Spinal cord (tissue), 10 donors: Measurements from ENCODE around the gene MIF4GD. TPM values are rescaled to one million over a fixed set of nuclear protein-coding genes. Genes with fewer than 3 reads are reported as not detected.

Experiments used
- DNase-seq, 6 donors: peaks; one replicate each; pipeline versions ENCODE4 v3.0.0 to v3.0.0-alpha.2; 2013 to 2015; ENCODE audit warnings: low spot score in 6 of 6, low read depth in 4 of 6
- H3K27ac ChIP-seq: one replicate; pipeline ENCODE4 v1.5.1; 2013; ENCODE audit warnings: low read depth, low read length, control low read depth
- H3K27me3 ChIP-seq: one replicate; pipeline ENCODE4 v1.6.1; 2013; ENCODE audit warnings: low read length; ENCODE audit not compliant: control insufficient read depth, insufficient read depth
- H3K36me3 ChIP-seq: one replicate; pipeline ENCODE4 v1.6.1; 2013; ENCODE audit warnings: low read length; ENCODE audit not compliant: control insufficient read depth, insufficient read depth
- H3K4me1 ChIP-seq: one replicate; pipeline ENCODE4 v1.6.1; 2013; ENCODE audit warnings: low read length; ENCODE audit not compliant: control insufficient read depth, insufficient read depth
- H3K4me3 ChIP-seq: one replicate; pipeline ENCODE4 v1.5.1; 2013; ENCODE audit warnings: low read depth, low read length, control low read depth
- H3K9me3 ChIP-seq: one replicate; pipeline ENCODE4 v1.6.1; 2013; ENCODE audit warnings: low read length; ENCODE audit not compliant: control insufficient read depth, insufficient read depth
- WGBS: methylation state at CpG from one replicate; pipeline ENCODE4 v1.1.5; 2013; ENCODE audit warnings: missing lambda C conversion rate; ENCODE audit not compliant: insufficient coverage; 5-methylcytosine and 5-hydroxymethylcytosine counted together
- long read RNA-seq, 4 donors: transcript quantifications; one replicate each; lab custom pipeline, GENCODE V29; 2026
- polyA plus RNA-seq, 2 donors: library from polyadenylated mRNA; unstranded; fragments of 120-200 nt; gene quantifications; one replicate each; pipeline ENCODE4 v1.2.1, GENCODE V29; 2013; ENCODE audit not compliant: insufficient read length in 2 of 2
- total RNA-seq, 2 donors: library from RNA; depleted of rRNA in 1 of 2; stranded (reverse); fragments of 120-200 nt in 1 of 2; fragments of >200 nt in 1 of 2; gene quantifications; one replicate each; pipeline versions ENCODE4 v1.2.3 to v1.2.4, GENCODE V29; 2013 to 2014
- donor health status: healthy.

MIF4GD gene, protein sequence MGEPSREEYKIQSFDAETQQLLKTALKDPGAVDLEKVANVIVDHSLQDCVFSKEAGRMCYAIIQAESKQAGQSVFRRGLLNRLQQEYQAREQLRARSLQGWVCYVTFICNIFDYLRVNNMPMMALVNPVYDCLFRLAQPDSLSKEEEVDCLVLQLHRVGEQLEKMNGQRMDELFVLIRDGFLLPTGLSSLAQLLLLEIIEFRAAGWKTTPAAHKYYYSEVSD
- total RNA-seq (10 to 100 TPM; 11.0 to 21.8 TPM), polyA plus RNA-seq (10 to 100 TPM; 30.2 to 31.1 TPM)
- long read RNA-seq, donor 1, transcript MIF4GD-202 (6 exons, 1,306 nt): major isoform, 5 of 7 reads
- long read RNA-seq, donor 1, partial matches to known transcripts: 0 of 7 reads
- long read RNA-seq, donor 1, other reads (novel, unspliced or antisense): 0 of 7 reads
- long read RNA-seq, donor 2, partial matches to known transcripts: 5 of 6 reads
- long read RNA-seq, donor 2, other reads (novel, unspliced or antisense): 0 of 6 reads
- long read RNA-seq, donor 3, partial matches to known transcripts: 0 of 5 reads
- long read RNA-seq, donor 3, other reads (novel, unspliced or antisense): 0 of 5 reads
- long read RNA-seq, donor 4, partial matches to known transcripts: 0 of 9 reads
- long read RNA-seq, donor 4, other reads (novel, unspliced or antisense): 0 of 9 reads

DNA sequence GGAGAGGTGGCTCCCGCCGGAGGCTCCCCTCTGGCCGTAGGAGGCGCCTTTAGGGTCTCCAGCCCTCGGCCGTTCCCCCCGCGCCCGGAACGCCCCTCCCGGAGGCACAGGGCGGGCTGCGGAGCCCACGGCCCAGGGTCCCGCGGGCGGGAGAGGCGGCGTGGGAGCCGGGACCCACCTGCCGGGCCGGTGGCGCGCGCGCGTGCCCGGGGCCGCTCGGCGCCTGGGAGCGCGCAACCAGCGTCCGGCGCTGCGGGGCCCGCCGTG, at the start of gene MIF4GD:
TSS of gene MIF4GD (minus strand) at position 266 of the 267 bp plus-strand sequence. CDS start 1,036 bp downstream, outside the sequence.
- WGBS: 0% methylated on average over 39 of the region's 39 CpGs
- no peaks in the 10 kb centered on the region for H3K27me3 ChIP-seq
- H3K9me3 ChIP-seq: no peaks in the 10 kb centered on the region
- H3K36me3 ChIP-seq: peaks cover 46% of the 10 kb centered on the region
- H3K4me3 ChIP-seq: peak within 1 kb of the TSS; percentile 86
- peak in 1 of 6 donors; percentile 94 for DNase-seq
- peak within 1 kb of the TSS; percentile 93 for H3K27ac ChIP-seq
- peaks cover 64% of the 10 kb centered on the region for H3K4me1 ChIP-seq

DNA sequence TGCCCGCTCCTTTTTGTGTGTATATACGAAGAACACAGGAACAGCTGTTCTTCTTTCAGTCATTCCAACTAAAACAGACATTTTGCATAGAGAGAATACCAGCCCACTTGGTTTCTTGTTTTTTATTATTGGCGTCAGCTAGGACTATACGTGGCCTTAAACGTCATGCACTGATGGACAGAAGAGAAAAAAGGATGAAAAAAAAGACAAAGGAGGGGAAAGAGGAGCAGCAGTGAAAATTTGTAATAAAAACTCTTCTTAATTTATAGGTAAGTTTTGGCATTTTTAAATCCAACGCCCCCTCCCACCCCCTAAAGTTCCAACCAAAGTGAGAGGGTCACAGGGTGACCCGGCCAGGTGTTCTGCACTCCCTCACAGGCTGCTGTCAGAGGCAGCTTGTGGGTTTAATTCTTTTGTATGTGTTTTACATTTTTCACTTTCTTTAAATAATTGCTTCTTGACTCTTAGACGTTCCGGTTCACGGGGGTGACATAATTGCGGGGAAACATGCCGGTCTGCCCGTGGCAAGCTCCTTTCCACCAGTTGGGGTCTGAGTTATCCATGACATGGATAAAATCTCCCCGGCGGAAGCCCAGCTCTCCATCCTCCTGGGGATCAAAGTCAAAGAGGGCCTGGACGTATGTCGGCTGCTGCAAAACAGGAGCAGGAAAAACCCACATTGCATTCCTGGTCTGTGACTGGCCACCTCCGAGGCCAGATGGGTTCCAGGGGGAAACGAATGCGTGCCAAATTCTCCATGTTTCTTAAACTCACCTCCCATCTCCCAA, 49.1 kb upstream of the MIF4GD start:
- no peak overlapping the region for H3K27ac ChIP-seq
- H3K4me3 ChIP-seq: no peak overlapping the region
- 93% methylated on average over 8 of the region's 20 CpGs for WGBS
- no peaks in the 10 kb centered on the region for H3K4me1 ChIP-seq
- no peak for DNase-seq
- H3K27me3 ChIP-seq: no peaks in the 10 kb centered on the region
- H3K36me3 ChIP-seq: peaks cover 61% of the 10 kb centered on the region
- no peaks in the 10 kb centered on the region for H3K9me3 ChIP-seq

DNA sequence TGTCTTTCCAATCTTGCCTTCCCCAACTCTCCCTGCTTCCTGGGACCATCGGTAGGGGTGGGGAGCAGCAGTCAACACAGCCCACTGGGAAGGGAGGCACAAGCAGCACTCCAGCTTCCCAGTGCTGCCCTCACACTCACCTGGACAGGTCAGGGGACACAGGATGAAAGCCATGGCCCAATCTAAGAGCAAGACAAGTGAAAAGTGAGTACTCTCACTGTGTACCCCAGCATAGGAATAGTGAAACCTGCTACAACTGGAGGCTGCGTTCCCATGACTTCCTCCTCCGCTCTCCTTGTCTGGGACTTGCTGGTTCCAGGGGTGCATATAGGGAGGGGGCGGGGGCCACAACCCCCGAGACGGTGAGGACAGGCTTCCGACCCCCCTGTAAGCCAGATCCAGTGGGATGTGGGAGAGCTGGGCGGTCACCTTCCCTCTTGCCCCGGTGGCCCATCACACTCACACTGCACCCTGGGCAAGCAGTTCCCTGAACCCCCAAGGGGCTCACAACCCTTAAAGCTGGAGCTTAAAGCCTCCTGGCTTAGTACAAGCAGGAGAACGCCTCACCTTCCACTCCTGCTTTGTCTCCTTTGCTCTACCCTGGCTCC, 47.7 kb upstream of the MIF4GD start:
- H3K27me3 ChIP-seq: no peaks in the 10 kb centered on the region
- peaks cover 66% of the 10 kb centered on the region for H3K36me3 ChIP-seq
- no peak for DNase-seq
- no peaks in the 10 kb centered on the region for H3K9me3 ChIP-seq
- H3K27ac ChIP-seq: no peak overlapping the region
- 87% methylated on average over 6 of the region's 10 CpGs for WGBS
- no peak overlapping the region for H3K4me3 ChIP-seq
- H3K4me1 ChIP-seq: no peaks in the 10 kb centered on the region

DNA sequence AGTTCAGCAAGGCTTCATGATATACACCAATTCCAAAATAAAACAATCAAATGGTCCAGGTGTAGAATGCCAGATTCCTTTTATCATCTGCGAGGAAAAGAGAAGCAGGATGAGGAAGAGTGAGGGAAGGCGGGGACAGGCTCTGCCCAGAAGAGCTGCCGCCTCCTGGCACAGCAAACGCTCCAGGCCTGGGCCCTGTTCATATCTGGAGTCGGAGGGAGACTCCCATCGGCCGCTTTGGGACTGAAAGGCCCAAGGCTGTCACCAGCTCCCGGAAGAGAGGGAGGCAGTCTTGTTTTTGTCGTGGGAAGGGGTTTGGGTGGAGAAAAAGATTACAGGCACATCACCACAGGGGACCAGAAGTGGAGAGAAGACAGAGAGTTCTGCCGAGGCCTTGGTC, 47.2 kb upstream of the MIF4GD start:
- Histone ChIP-seq H3K36me3 (peaks cover 65% of the 10 kb centered on the region), H3K27me3 (no peaks in the 10 kb centered on the region), H3K27ac (no peak overlapping the region), H3K4me1 (no peaks in the 10 kb centered on the region), H3K4me3 (no peak overlapping the region), H3K9me3 (no peaks in the 10 kb centered on the region)
- no peak for DNase-seq
- WGBS: 77% methylated on average over 7 of the region's 10 CpGs

DNA sequence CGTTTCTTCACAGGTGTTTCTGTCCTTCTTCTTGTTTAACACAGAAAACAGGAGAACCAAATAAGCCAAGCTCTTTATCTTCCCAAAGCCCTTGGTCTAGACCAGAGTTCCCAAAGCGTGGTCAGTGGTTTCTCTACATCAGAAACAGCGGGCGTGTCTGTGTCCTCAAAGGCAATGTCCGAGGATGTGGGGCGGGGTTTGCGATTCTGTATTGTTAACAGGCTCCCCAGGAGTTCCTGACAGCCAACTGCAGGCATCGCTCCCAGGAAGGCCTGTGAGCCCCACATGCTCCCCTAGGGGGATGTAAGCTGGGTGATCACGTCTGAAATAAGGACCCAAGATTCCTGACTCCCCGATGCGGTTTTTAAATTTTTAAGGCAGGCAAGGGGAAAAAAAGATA, 46.6 kb upstream of the MIF4GD start:
- 66% methylated on average over 8 of the region's 11 CpGs for WGBS
- Histone ChIP-seq H3K9me3 (no peaks in the 10 kb centered on the region), H3K27me3 (no peaks in the 10 kb centered on the region), H3K27ac (no peak overlapping the region), H3K36me3 (peaks cover 63% of the 10 kb centered on the region), H3K4me3 (no peak overlapping the region), H3K4me1 (no peaks in the 10 kb centered on the region)
- DNase-seq: no peak

DNA sequence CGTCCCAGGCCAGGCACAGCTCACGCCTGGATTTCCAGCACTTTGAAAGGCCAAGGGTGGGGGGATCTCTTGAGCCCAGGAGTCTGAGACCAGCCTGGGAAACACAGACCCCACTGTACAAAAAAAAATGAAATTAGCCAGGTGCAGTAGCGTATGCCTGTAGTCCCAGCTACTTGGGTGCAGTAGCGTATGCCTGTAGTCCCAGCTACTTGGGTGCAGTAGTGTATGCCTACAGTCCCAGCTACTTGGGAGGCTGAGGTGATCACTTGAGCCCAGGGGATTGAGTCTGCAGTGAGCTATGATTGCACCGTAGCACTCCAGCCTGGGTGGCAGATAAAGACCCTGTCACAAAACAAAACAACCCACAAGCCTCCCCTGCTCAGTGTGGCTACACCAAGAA, 45.2 kb upstream of the MIF4GD start:
- Histone ChIP-seq H3K27ac (no peak overlapping the region), H3K4me1 (no peaks in the 10 kb centered on the region), H3K4me3 (no peak overlapping the region), H3K36me3 (peaks cover 51% of the 10 kb centered on the region), H3K9me3 (no peaks in the 10 kb centered on the region), H3K27me3 (no peaks in the 10 kb centered on the region)
- WGBS: 97% methylated on average over 2 of the region's 5 CpGs
- no peak for DNase-seq

DNA sequence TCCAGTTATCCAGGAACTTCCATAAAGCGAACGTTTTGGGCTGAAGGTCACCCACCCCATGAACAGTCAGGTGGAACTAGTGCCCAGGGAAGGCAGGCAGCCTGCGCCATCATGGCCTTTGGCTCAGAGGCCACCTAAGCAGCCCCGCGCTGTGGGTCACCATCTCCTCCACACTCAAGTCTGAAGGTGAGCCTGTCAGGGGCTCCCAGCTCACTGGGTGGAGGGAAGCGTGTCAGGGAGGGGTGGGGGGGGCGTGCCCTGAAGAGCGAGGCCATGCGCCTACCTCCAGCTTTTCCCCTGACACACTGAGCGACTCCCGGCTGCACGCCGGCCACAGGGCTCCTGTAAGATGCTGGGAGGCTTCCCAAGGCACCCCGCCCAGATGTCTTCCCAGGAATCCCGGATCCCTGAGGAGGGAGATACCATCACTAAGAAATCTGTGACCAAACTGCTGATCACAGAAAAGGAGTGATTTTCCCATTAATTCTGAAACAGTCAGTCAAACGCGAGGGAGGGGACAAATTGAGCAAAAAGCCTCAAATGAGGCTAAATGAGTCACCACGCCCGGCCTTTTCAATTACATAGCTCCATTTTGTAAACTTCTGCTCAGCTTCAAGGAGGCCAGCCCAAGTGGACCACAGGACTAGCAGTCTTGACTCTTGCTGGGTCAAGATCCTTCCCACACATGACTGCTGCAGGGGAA, 44.7 kb upstream of the MIF4GD start:
- H3K27ac ChIP-seq: no peak overlapping the region

DNA sequence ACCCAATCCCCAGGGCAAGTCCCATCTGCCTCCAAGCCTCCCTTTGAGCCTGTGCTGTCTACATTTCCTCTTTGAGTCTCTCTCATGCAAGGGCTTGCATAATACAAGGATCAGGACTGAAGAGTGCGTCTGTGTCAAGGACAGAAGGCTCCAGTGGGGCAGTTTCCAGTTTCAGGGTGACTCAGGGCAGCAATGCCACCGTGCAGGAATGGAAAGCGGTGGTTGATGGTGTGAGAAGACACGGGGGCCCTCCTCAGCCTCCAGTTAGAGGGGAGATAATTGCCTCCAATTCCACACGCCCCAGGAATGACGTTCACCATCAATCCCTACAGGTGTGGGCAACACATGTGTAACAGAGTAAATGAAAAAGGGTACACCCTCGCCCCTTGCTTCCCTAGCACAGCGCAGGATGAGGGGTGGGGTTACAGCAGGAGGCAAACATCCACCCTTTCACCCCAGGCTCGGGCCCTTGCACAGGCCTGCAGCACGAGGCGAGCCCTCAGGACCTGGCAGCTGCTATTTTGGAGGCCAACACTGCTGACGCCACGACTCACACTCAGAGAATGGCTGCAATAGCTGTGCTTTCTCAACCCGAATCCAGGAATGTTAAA, 43.0 kb upstream of the MIF4GD start:
- Histone ChIP-seq H3K36me3 (peaks cover 33% of the 10 kb centered on the region), H3K27ac (no peak overlapping the region), H3K27me3 (no peaks in the 10 kb centered on the region), H3K4me3 (no peak overlapping the region), H3K9me3 (no peaks in the 10 kb centered on the region), H3K4me1 (no peaks in the 10 kb centered on the region)
- 86% methylated on average over 11 of the region's 14 CpGs for WGBS
- DNase-seq: no peak

More for the DNA sequence above, 44.7 kb upstream of the MIF4GD start:
- no peaks in the 10 kb centered on the region for H3K27me3 ChIP-seq
- H3K4me1 ChIP-seq: no peaks in the 10 kb centered on the region
- DNase-seq: no peak
- 89% methylated on average over 16 of the region's 19 CpGs for WGBS
- no peak overlapping the region for H3K4me3 ChIP-seq
- H3K9me3 ChIP-seq: no peaks in the 10 kb centered on the region
- peaks cover 47% of the 10 kb centered on the region for H3K36me3 ChIP-seq
